ENCODE results near the gene PLXNA4.

GRCh38 chr7:132489776-132490237, 86.5 kb downstream of the PLXNA4 start:
- TF ChIP-seq CTCF (IDR thresholded peaks at IDR 0.05) (no peak), FOXP1 (CRISPR knock-in tag; IDR thresholded peaks at IDR 0.05; ENCODE audit: borderline replicate concordance) (no peak), NR2C2 (CRISPR knock-in tag; IDR thresholded peaks at IDR 0.05) (no peak), TCF7 (CRISPR knock-in tag; IDR thresholded peaks at IDR 0.05; ENCODE audit: low read depth) (no peak), KAT7 (CRISPR knock-in tag; IDR thresholded peaks at IDR 0.05; ENCODE audit: borderline replicate concordance) (no peak), MLX (CRISPR knock-in tag; IDR thresholded peaks at IDR 0.05) (no peak), SMAD4 (CRISPR knock-in tag; IDR thresholded peaks at IDR 0.05) (no peak), ZNF416 (CRISPR knock-in tag; IDR thresholded peaks at IDR 0.05) (no peak), AFF4 (CRISPR knock-in tag; IDR thresholded peaks at IDR 0.05; ENCODE audit: borderline replicate concordance) (no peak), SMAD3 (CRISPR knock-in tag; IDR thresholded peaks at IDR 0.05; ENCODE audit: borderline replicate concordance) (no peak), USF2 (CRISPR knock-in tag; IDR thresholded peaks at IDR 0.05) (no peak), HMGXB4 (CRISPR knock-in tag; IDR thresholded peaks at IDR 0.05) (no peak), ESRRA (CRISPR knock-in tag; IDR thresholded peaks at IDR 0.05; ENCODE audit: borderline replicate concordance) (no peak), CREB1 (CRISPR knock-in tag; IDR thresholded peaks at IDR 0.05) (no peak)

Measured in WTC11 (cell line).